DOHH2 (cell line): ENCODE measurements around the gene CABP1.

Experiments
- H3F3A ChIP-seq: fragments of 200-600 bp; sonication (generic), shearing (Covaris generic); 2 replicates; pipeline ENCODE4 v1.6.0; 2016; ENCODE audit warnings: antibody characterized with exemption, mild to moderate bottlenecking; ENCODE audit not compliant: control insufficient read depth, insufficient read depth
- H3K27ac ChIP-seq: fragments of 200-600 bp; sonication (generic); 2 replicates; pipeline ENCODE4 v1.5.1; 2014; ENCODE audit warnings: low read depth, mild to moderate bottlenecking, low read length, moderate library complexity
- H3K27me3 ChIP-seq: fragments of 200-600 bp; sonication (generic); 2 replicates; pipeline ENCODE4 v1.6.1; 2014; ENCODE audit warnings: mild to moderate bottlenecking, low read length, mixed read lengths; ENCODE audit not compliant: control insufficient read depth
- H3K36me3 ChIP-seq: fragments of 200-600 bp; sonication (generic); 2 replicates; pipeline ENCODE4 v1.6.1; 2014; ENCODE audit warnings: mild to moderate bottlenecking, low read length, moderate library complexity, mixed read lengths; ENCODE audit not compliant: control insufficient read depth
- H3K4me1 ChIP-seq: fragments of 200-600 bp; sonication (generic); 2 replicates; pipeline ENCODE4 v1.6.1; 2014; ENCODE audit warnings: mild to moderate bottlenecking, low read length, mixed read lengths; ENCODE audit not compliant: control insufficient read depth
- H3K4me2 ChIP-seq: fragments of 200-600 bp; sonication (generic); 2 replicates; pipeline ENCODE4 v1.6.0; 2014; ENCODE audit warnings: mild to moderate bottlenecking, low read length, moderate library complexity
- H3K4me3 ChIP-seq: fragments of 200-600 bp; sonication (generic); 2 replicates; pipeline ENCODE4 v1.5.1; 2014; ENCODE audit warnings: mild to moderate bottlenecking, low read length, mixed read lengths
- H3K79me2 ChIP-seq: fragments of 200-600 bp; sonication (generic); 2 replicates; pipeline ENCODE4 v1.6.1; 2014; ENCODE audit warnings: mild to moderate bottlenecking, low read length, mixed read lengths; ENCODE audit not compliant: control insufficient read depth
- H3K9me2 ChIP-seq: fragments of 200-600 bp; sonication (generic); replicated peaks from 2 replicates; pipeline ENCODE4 v1.6.1; 2014; ENCODE audit warnings: mild to moderate bottlenecking, low read length, mixed read lengths; ENCODE audit not compliant: control insufficient read depth
- H3K9me3 ChIP-seq: fragments of 200-600 bp; sonication (generic); 2 replicates; pipeline ENCODE4 v1.6.1; 2014; ENCODE audit warnings: antibody characterized with exemption, low read length, mixed read lengths; ENCODE audit not compliant: control insufficient read depth, insufficient read depth
- H4K20me1 ChIP-seq: fragments of 200-600 bp; sonication (generic); 2 replicates; pipeline ENCODE4 v1.6.0; 2014; ENCODE audit warnings: low read depth, mild to moderate bottlenecking, antibody characterized with exemption, low read length, moderate library complexity; ENCODE audit not compliant: control insufficient read depth, insufficient read depth
- EZH2phosphoT487 ChIP-seq: fragments of 200-600 bp; sonication (generic); IDR thresholded peaks from 2 replicates; pipeline ENCODE4 v1.6.1; 2017; ENCODE audit warnings: borderline replicate concordance, mild to moderate bottlenecking, antibody characterized with exemption, low read length, moderate library complexity, mixed read lengths
- TF ChIP-seq, protein P1 (sequence below): fragments of 200-600 bp; sonication (generic); IDR thresholded peaks from one replicate; pipeline ENCODE4 v1.5.1; 2014; ENCODE audit warnings: antibody characterized with exemption, mild to moderate bottlenecking, low read depth, low read length; ENCODE audit not compliant: poor library complexity, severe bottlenecking

The CABP1 gene

GRCh38 chr12:120620624-120621023 lies 19.8 kb upstream of the CABP1 start:
- Histone ChIP-seq H3K9me3 (no peaks in the 10 kb centered on the region), H3K4me3 (no peak overlapping the region), H3K4me1 (no peaks in the 10 kb centered on the region), H4K20me1 (no peaks in the 10 kb centered on the region), H3K4me2 (no peak overlapping the region), H3K27ac (no peak overlapping the region), H3K27me3 (peaks cover 4% of the 10 kb centered on the region; the same call in 1 of the 2 replicates), H3K36me3 (no peaks in the 10 kb centered on the region), H3K79me2 (no peaks in the 10 kb centered on the region), H3K9me2 (no peaks in the 10 kb centered on the region), H3F3A (no peaks in the 10 kb centered on the region)
- TF ChIP-seq, protein P1, sequence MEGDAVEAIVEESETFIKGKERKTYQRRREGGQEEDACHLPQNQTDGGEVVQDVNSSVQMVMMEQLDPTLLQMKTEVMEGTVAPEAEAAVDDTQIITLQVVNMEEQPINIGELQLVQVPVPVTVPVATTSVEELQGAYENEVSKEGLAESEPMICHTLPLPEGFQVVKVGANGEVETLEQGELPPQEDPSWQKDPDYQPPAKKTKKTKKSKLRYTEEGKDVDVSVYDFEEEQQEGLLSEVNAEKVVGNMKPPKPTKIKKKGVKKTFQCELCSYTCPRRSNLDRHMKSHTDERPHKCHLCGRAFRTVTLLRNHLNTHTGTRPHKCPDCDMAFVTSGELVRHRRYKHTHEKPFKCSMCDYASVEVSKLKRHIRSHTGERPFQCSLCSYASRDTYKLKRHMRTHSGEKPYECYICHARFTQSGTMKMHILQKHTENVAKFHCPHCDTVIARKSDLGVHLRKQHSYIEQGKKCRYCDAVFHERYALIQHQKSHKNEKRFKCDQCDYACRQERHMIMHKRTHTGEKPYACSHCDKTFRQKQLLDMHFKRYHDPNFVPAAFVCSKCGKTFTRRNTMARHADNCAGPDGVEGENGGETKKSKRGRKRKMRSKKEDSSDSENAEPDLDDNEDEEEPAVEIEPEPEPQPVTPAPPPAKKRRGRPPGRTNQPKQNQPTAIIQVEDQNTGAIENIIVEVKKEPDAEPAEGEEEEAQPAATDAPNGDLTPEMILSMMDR: no peak
- no peak for TF ChIP-seq EZH2phosphoT487

- no peak for TF ChIP-seq EZH2phosphoT487
- TF ChIP-seq, protein P1: peak; percentile 48
- no peak overlapping the region for H3K27ac ChIP-seq
- no peak overlapping the region for H3K4me3 ChIP-seq
- H4K20me1 ChIP-seq: no peaks in the 10 kb centered on the region
- H3K79me2 ChIP-seq: no peaks in the 10 kb centered on the region
- no peaks in the 10 kb centered on the region for H3K9me2 ChIP-seq
- H3K36me3 ChIP-seq: no peaks in the 10 kb centered on the region
- H3K4me1 ChIP-seq: no peaks in the 10 kb centered on the region
- no peaks in the 10 kb centered on the region for H3F3A ChIP-seq
- peaks cover 3% of the 10 kb centered on the region for H3K27me3 ChIP-seq
- H3K9me3 ChIP-seq: no peaks in the 10 kb centered on the region
- H3K4me2 ChIP-seq: no peak overlapping the region
These were observed 14.6 kb upstream of the CABP1 start for GRCh38 chr12:120625557-120626419.

DNA sequence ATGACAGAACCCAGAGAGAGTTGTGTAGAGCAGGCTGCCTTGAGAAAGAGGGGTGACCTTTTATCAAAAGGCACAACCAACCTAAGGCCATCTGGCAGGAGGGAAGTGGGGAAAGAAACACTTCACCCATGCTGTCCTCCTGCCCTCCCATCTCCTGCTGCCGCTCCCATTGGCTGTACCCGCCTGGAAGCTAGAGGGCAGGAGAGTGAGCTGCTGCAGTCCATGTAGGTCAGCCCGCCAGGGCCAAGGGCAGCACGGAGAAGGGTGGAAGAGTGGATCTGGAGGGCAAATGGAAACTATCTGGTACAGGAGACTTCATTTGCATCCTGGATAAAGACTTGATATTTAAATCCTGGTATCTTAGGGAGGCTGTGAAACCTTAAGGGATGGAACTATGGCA lies 11.5 kb upstream of the CABP1 start:
- no peak for TF ChIP-seq EZH2phosphoT487
- TF ChIP-seq, protein P1: no peak
- no peaks in the 10 kb centered on the region for H3K4me1 ChIP-seq

More for the DNA sequence above, 11.5 kb upstream of the CABP1 start:
- H3K4me2 ChIP-seq: no peak overlapping the region
- no peaks in the 10 kb centered on the region for H3K9me3 ChIP-seq
- H3K4me3 ChIP-seq: no peak overlapping the region
- no peaks in the 10 kb centered on the region for H3K36me3 ChIP-seq
- H3K9me2 ChIP-seq: no peaks in the 10 kb centered on the region
- H3K27ac ChIP-seq: no peak overlapping the region
- no peaks in the 10 kb centered on the region for H4K20me1 ChIP-seq
- peaks cover 3% of the 10 kb centered on the region for H3K27me3 ChIP-seq
- no peaks in the 10 kb centered on the region for H3F3A ChIP-seq
- no peaks in the 10 kb centered on the region for H3K79me2 ChIP-seq
